Measurements from ENCODE around the gene PLD3.

DNA sequence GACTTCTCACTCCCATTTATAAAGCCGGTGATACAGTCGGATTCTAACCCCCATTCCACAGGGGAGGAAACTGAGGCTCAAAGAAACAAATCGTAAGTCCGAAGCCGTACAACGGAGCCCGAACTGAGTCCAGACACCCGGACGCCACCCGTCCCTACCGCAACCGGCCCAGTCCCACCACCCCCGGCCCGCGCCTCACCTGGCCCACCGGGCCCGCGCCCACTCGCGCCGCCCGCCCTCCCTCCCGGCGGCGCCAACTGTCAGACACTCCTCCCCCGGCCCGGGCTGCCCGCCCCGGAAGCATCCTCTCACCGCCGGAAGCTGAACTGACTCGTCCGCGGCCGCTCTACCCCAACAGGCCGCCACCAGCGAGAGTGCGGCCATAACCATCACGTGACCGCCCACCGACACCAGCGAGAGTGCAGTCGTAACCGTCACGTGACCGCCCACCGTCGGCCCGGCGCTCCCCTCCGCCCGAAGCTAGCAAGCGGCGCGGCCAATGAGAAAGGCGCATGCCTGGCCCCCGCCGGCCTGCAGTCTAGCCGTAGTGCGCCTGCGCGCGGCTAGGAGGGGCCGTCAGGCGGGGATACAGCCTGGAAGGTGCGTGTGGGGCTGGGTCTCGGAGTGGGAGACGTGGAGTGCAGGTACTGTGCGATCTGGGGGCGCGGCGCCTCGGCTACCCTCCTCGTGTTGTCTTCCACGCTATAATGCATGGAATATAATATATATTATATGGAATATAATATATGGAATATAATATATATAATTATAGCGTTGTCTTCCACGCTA lies at the start of gene PLD3, which contains the start of gene C19orf47:
- TF ChIP-seq, protein P1, sequence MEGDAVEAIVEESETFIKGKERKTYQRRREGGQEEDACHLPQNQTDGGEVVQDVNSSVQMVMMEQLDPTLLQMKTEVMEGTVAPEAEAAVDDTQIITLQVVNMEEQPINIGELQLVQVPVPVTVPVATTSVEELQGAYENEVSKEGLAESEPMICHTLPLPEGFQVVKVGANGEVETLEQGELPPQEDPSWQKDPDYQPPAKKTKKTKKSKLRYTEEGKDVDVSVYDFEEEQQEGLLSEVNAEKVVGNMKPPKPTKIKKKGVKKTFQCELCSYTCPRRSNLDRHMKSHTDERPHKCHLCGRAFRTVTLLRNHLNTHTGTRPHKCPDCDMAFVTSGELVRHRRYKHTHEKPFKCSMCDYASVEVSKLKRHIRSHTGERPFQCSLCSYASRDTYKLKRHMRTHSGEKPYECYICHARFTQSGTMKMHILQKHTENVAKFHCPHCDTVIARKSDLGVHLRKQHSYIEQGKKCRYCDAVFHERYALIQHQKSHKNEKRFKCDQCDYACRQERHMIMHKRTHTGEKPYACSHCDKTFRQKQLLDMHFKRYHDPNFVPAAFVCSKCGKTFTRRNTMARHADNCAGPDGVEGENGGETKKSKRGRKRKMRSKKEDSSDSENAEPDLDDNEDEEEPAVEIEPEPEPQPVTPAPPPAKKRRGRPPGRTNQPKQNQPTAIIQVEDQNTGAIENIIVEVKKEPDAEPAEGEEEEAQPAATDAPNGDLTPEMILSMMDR (IDR thresholded peaks at IDR 0.05; ENCODE audit: low read depth, low read length, poor library complexity, severe bottlenecking), result no peak
- TF ChIP-seq EZH2phosphoT487 (IDR thresholded peaks at IDR 0.05; ENCODE audit: borderline replicate concordance, low read length), result no peak
